Right lobe of liver (tissue), 4 donors: Measurements from ENCODE around the gene CCL14.

Source experiments
- CTCF ChIP-seq, 4 donors: fragments of 200-600 bp in 3 of 4; fragments of 450-650 bp in 1 of 4; IDR thresholded peaks; one replicate each; pipeline versions ENCODE4 v1.5.1 to v1.8.0; 2016 to 2022; ENCODE audit warnings: antibody characterized with exemption in 4 of 4, mild to moderate bottlenecking in 2 of 4
- POLR2A ChIP-seq: fragments of 450-650 bp; IDR thresholded peaks from one replicate; pipeline ENCODE4 v1.6.1; 2017; ENCODE audit warnings: antibody characterized with exemption, mild to moderate bottlenecking
- donor health status: DM: no; HTN: no; CAD: no.
- donor health status: DM: no; HTN: no; CAD: no.
- donor health status: DM: no; HTN: yes; CAD: no.

- TF ChIP-seq CTCF (IDR thresholded peaks at IDR 0.05) (peak; percentile 75 to 86 (median 78)), POLR2A (no peak)
Measured at GRCh38 chr17:35947156-35947585, 39.4 kb downstream of the CCL14 start.
